K562 (cell line): Measurements from ENCODE around the gene MLYCD. TPM values are rescaled to one million over a fixed set of nuclear protein-coding genes. Genes with fewer than 3 reads are reported as not detected.

Experiments used
- ATAC-seq: fragments of 200-7000 bp; cut with Tn5 transposase; 3 replicates; pipeline ENCODE4 v1.9.1; 2020; ENCODE audit warnings: moderate library complexity
- BruUV-seq: library from RNA; stranded (reverse); fragments of 400-500 nt; replicated peaks from 2 replicates; lab custom pipeline; 2021; lab: Mats Ljungman, UMichigan
- CTCF ChIA-PET: fragments of 300-600 bp; formaldehyde crosslinking; extraction: SDS; loops from one replicate; lab custom pipeline; 2021; ENCODE audit warnings: low intra/inter-chr PET ratio; lab: Yijun Ruan, JAX
- POLR2A ChIA-PET: fragments of 300-600, 350-650 bp; sonication (Branson Sonifier 250); formaldehyde crosslinking; extraction: SDS; loops from one replicate; lab custom pipeline; 2021; ENCODE audit warnings: antibody characterized with exemption, inconsistent platforms; lab: Yijun Ruan, JAX
- DNase-seq, 4 experiments: peaks; one replicate each; pipeline versions ENCODE4 v3.0.0 to v3.0.0-alpha.2; 2011 to 2018; ENCODE audit warnings: low spot score in 3 of 4, mixed read lengths in 3 of 4; ENCODE audit errors: extremely low read depth in 1 of 4
- FAIRE-seq: peaks from 2 replicates; lab custom pipeline; 2011; peaks lifted over from hg19 to GRCh38; lab: Jason Lieb, UNC
- H2AFZ ChIP-seq: 2 replicates; pipeline ENCODE4 v1.6.0; 2011; ENCODE audit warnings: low read depth, low read length, control low read depth, inconsistent platforms
- H3K27ac ChIP-seq: fragments of 200-600 bp; 3 replicates; pipeline ENCODE4 v1.8.0; 2011; ENCODE audit warnings: low read depth, mild to moderate bottlenecking, control low read depth, inconsistent platforms, low read length, moderate library complexity, mixed read lengths; ENCODE audit errors: extremely low read depth
- H3K27me3 ChIP-seq, 2 experiments: fragments of 300-600 bp in 1 of 2; 2 replicates in 1 of 2; 3 replicates in 1 of 2; pipeline versions ENCODE4 v1.6.0 to v1.8.0; 2011; ENCODE audit warnings: inconsistent platforms in 2 of 2, low read length in 2 of 2, mild to moderate bottlenecking in 1 of 2, mixed read lengths in 1 of 2, moderate library complexity in 1 of 2; ENCODE audit not compliant: control insufficient read depth in 2 of 2, insufficient read depth in 2 of 2
- H3K36me3 ChIP-seq: fragments of 300-600 bp; 3 replicates; pipeline ENCODE4 v1.8.0; 2011; ENCODE audit warnings: mild to moderate bottlenecking, low read length, inconsistent platforms; ENCODE audit not compliant: control insufficient read depth, insufficient read depth
- H3K4me1 ChIP-seq, 2 experiments: fragments of 200-600 bp in 1 of 2; replicated peaks in 1 of 2; 2 replicates in 1 of 2; 3 replicates in 1 of 2; pipeline versions ENCODE4 v1.5.1 to v1.8.0; 2011; ENCODE audit warnings: inconsistent platforms in 2 of 2, low read length in 2 of 2, mild to moderate bottlenecking in 1 of 2, mixed read lengths in 1 of 2, moderate library complexity in 1 of 2; ENCODE audit not compliant: control insufficient read depth in 2 of 2, insufficient read depth in 2 of 2
- H3K4me2 ChIP-seq: 2 replicates; pipeline ENCODE4 v1.6.1; 2011; ENCODE audit warnings: low read length, control low read depth, inconsistent platforms, mixed read lengths; ENCODE audit not compliant: insufficient read depth
- H3K4me3 ChIP-seq: fragments of 200-600 bp; sonication (generic), shearing (Covaris generic); 2 replicates; pipeline ENCODE4 v1.5.1; 2016; ENCODE audit warnings: control low read depth, inconsistent platforms
- H3K79me2 ChIP-seq: fragments of 200-600 bp; 3 replicates; pipeline ENCODE4 v1.8.0; 2011; ENCODE audit warnings: low read length, inconsistent platforms; ENCODE audit not compliant: control insufficient read depth, insufficient read depth
- H3K9ac ChIP-seq, 2 experiments: 2 replicates each; pipeline versions ENCODE4 v1.6.0 to v1.6.1; 2011; ENCODE audit warnings: low read depth in 2 of 2, low read length in 2 of 2, control low read depth in 1 of 2, inconsistent platforms in 1 of 2, mild to moderate bottlenecking in 1 of 2, mixed read lengths in 1 of 2; ENCODE audit not compliant: insufficient read depth in 1 of 2
- H3K9me1 ChIP-seq: one replicate; pipeline ENCODE4 v1.6.0; 2011; ENCODE audit warnings: inconsistent platforms, mild to moderate bottlenecking, low read length, moderate library complexity; ENCODE audit not compliant: control insufficient read depth, insufficient read depth
- H3K9me3 ChIP-seq: replicated peaks from 2 replicates; pipeline ENCODE4 v1.5.1; 2011; ENCODE audit warnings: low read depth, low read length, inconsistent platforms; ENCODE audit not compliant: control insufficient read depth, insufficient read depth
- H4K20me1 ChIP-seq: replicated peaks from 2 replicates; pipeline ENCODE4 v1.6.1; 2011; ENCODE audit warnings: low read length, inconsistent platforms, mixed read lengths; ENCODE audit not compliant: control insufficient read depth, insufficient read depth
- BCL6 ChIP-seq: fragments of 250-450 bp; sonication (Bioruptor Pico); IDR thresholded peaks from 2 replicates; pipeline ENCODE4 v1.4.0; 2020
- CHD4 ChIP-seq: fragments of 200-600 bp; sonication (generic); IDR thresholded peaks from 3 replicates; pipeline ENCODE4 v1.6.1; 2012; ENCODE audit warnings: low read depth, mild to moderate bottlenecking, mixed read lengths, low read length, inconsistent platforms; ENCODE audit not compliant: insufficient read depth, insufficient replicate concordance, poor library complexity, severe bottlenecking
- CTBP1 ChIP-seq: fragments of 450-650 bp; IDR thresholded peaks from 2 replicates; pipeline ENCODE4 v1.6.1; 2016; ENCODE audit warnings: borderline replicate concordance
- HSF4 ChIP-seq: fragments of 250-450 bp; sonication (Bioruptor Pico); IDR thresholded peaks from 2 replicates; pipeline ENCODE4 v2.1.2; 2022; ENCODE audit warnings: mild to moderate bottlenecking, moderate library complexity, borderline replicate concordance
- NKRF ChIP-seq: fragments of 450-650 bp; IDR thresholded peaks from 2 replicates; pipeline ENCODE4 v1.6.1; 2016; ENCODE audit warnings: borderline replicate concordance
- POU5F1 ChIP-seq: fragments of 150-350 bp; IDR thresholded peaks from 2 replicates; pipeline ENCODE4 v1.6.1; 2014; ENCODE audit warnings: borderline replicate concordance, low read length, low read depth, mild to moderate bottlenecking; ENCODE audit not compliant: partially characterized antibody
- TFE3 ChIP-seq: fragments of 450-650 bp; formaldehyde crosslinking; IDR thresholded peaks from 2 replicates; pipeline ENCODE4 v1.4.0; 2020; ENCODE audit warnings: mild to moderate bottlenecking, mixed read lengths
- WGBS: fragments of 100-300 bp; shearing (Covaris generic); methylation state at CpG from one replicate; pipeline ENCODE4 v1.1.6; 2016; ENCODE audit warnings: low coverage, mixed read lengths; ENCODE audit not compliant: insufficient coverage; ENCODE audit errors: missing lambda C conversion rate; 5-methylcytosine and 5-hydroxymethylcytosine counted together
- in situ Hi-C: fragments of 300-500 bp; cut with MboI; formaldehyde crosslinking; loops from 4 replicates; pipeline ENCODE4 v1.15.0; 2018; ENCODE audit warnings: inconsistent platforms, mixed read lengths
- intact Hi-C: fragments of 100-400 bp; cut with micrococcal nuclease; formaldehyde crosslinking; loops from 2 replicates; pipeline ENCODE4 v1.14.2; 2022
- polyA plus RNA-seq, 8 experiments: library from polyadenylated mRNA; depleted of rRNA in 4 of 8; stranded (reverse) in 5 of 8; unstranded in 3 of 8; fragments of >200 nt; fragmentation: Nextera tagmentation in 2 of 8; fragmentation: Illumina TruSeq in 1 of 8; extraction: Ambion mirVana in 2 of 8; extraction: Trizol in 1 of 8; gene quantifications; 2 replicates each; pipeline versions ENCODE4 v1.2.1 to v1.2.3, GENCODE V29; 2011 to 2014; ENCODE audit warnings: inconsistent platforms in 1 of 8, missing spikeins in 1 of 8
- total RNA-seq, 7 experiments: library from RNA; depleted of rRNA in 6 of 7; stranded (reverse); fragments of >200 nt in 6 of 7; fragmentation: Illumina TruSeq in 2 of 7; extraction: Trizol in 2 of 7; gene quantifications; 2 replicates each; pipeline versions ENCODE4 v1.2.1 to v1.2.3, GENCODE V29; 2011 to 2021; ENCODE audit warnings: low replicate concordance in 1 of 7

The MLYCD gene
- total and polyA plus RNA-seq, 9 of the 15 experiments (the other 6 are each of a cell fraction or from before 2014, with no cell fraction given): 0.15 to 2.0 (median 1.0) TPM

- no peak for TF ChIP-seq NKRF
- no peak for TF ChIP-seq HSF4
- no peak for TF ChIP-seq POU5F1
Observed at GRCh38 chr16:83913245-83913633, 14.3 kb downstream of the MLYCD start (continued).

GRCh38 chr16:83914091-83914710 lies 15.3 kb downstream of the MLYCD start:
- no peak for FAIRE-seq
- BruUV-seq: no TSS peak
- Histone ChIP-seq H3K9ac (no peak overlapping the region), H3K27ac (no peak overlapping the region), H4K20me1 (no peaks in the 10 kb centered on the region), H3K36me3 (no peaks in the 10 kb centered on the region), H3K4me3 (no peak overlapping the region), H3K9me1 (no peaks in the 10 kb centered on the region), H3K79me2 (no peaks in the 10 kb centered on the region), H3K27me3 (peaks cover 0 to 11% of the 10 kb centered on the region in 2 experiments; a peak in 3 of 5 replicates), H3K4me1 (peaks cover 0 to 10% of the 10 kb centered on the region in 2 experiments; a peak in 2 of 5 replicates), H3K9me3 (no peaks in the 10 kb centered on the region; the same call in 1 of the 2 replicates), H2AFZ (no peak overlapping the region), H3K4me2 (no peak overlapping the region)
- ChIA-PET CTCF (no interaction called here), POLR2A (interaction anchor here (1.7 kb wide), 1 partner anchor 13 kb away, joined by 6 read pairs; no protein-coding TSS in a partner anchor)
- no peak for ATAC-seq
- in situ Hi-C loops: no loop called here
- DNase-seq: no peak
- intact Hi-C loops: no loop called here
- WGBS: 41% methylated on average over 20 of the region's 21 CpGs
- TF ChIP-seq TFE3: peak; percentile 48
- no peak for TF ChIP-seq BCL6 (CRISPR knock-in tag)
- TF ChIP-seq CTBP1: no peak
- TF ChIP-seq CHD4: no peak
